Peyer's patch (tissue), 4 donors: ENCODE results near the gene SNHG17. TPM values are rescaled to one million over a fixed set of nuclear protein-coding genes. Genes with fewer than 3 reads are reported as not detected.
"Not testable (repeated sequence)": the region's sequence is repeated elsewhere in the genome, so short reads cannot be mapped to it uniquely, and the experiment has no call there.

Experiments used
- DNase-seq, 3 donors: peaks; one replicate each; pipeline ENCODE4 v3.0.0-alpha.2; 2017 to 2019
- H3K27ac ChIP-seq, 4 donors: fragments of 200-600 bp; sonication (generic); one replicate each; pipeline ENCODE4 v1.5.1; 2016 to 2019
- H3K27me3 ChIP-seq, 2 donors: fragments of 200-600 bp; sonication (generic); one replicate each; pipeline ENCODE4 v1.5.1; 2019
- H3K36me3 ChIP-seq, 3 donors: fragments of 200-600 bp; sonication (generic); one replicate each; pipeline ENCODE4 v1.5.1; 2016 to 2019
- H3K4me1 ChIP-seq, 4 donors: fragments of 200-600 bp; sonication (generic); one replicate each; pipeline ENCODE4 v1.5.1; 2016 to 2019
- H3K4me3 ChIP-seq, 4 donors: fragments of 200-600 bp; sonication (generic); 1 replicate in 3 of 4; 2 replicates in 1 of 4; pipeline ENCODE4 v1.5.1; 2016 to 2019; ENCODE audit warnings: mild to moderate bottlenecking in 1 of 4
- H3K9me3 ChIP-seq, 4 donors: fragments of 200-600 bp; sonication (generic); one replicate each; pipeline ENCODE4 v1.5.1; 2016 to 2019; ENCODE audit warnings: mild to moderate bottlenecking in 1 of 4
- POLR2A ChIP-seq, 2 donors: fragments of 450-650 bp; IDR thresholded peaks; one replicate each; pipeline ENCODE4 v1.5.1; 2017; ENCODE audit warnings: antibody characterized with exemption in 2 of 2, mild to moderate bottlenecking in 2 of 2, moderate library complexity in 2 of 2
- total RNA-seq, 4 donors: library from RNA; depleted of rRNA; stranded (reverse); fragments of >200 nt; gene quantifications; one replicate each; pipeline ENCODE4 v1.1.0, GENCODE V29; 2016
- TF ChIP-seq, protein P1 (sequence below), 6 experiments: fragments of 450-650 bp in 4 of 6; fragments of 200-600 bp in 2 of 6; sonication (generic) in 1 of 6; IDR thresholded peaks; one replicate each; pipeline ENCODE4 v1.5.1; 2017 to 2019; ENCODE audit warnings: antibody characterized with exemption in 6 of 6, mild to moderate bottlenecking in 3 of 6, moderate library complexity in 1 of 6

SNHG17 gene
- total RNA-seq, 4 donors from 2014 or later: 19.3 to 54.5 (median 48.3) TPM

DNA sequence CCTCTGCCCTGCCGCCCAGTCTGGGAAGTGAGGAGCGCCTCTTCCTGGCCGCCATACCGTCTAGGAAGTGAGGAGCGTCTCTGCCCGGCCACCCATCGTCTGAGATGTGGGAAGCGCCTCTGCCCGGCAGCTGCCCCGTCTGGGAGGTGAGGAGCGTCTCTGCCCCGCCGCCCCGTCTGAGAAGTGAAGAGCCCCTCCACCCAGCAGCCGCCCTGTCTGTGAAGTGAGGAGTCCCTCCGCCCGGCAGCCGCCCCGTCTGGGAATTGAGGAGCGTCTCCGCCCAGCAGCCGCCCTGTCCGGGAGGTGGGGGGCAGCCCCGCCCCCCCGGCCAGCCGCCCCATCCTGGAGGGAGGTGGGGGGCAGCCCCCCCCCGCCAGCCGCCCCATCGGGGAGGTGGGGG is 27.8 kb downstream of the SNHG17 start:
- H3K36me3 ChIP-seq: peaks cover 0 to 12% (median 0%) of the 10 kb centered on the region in 3 donors
- no peaks in the 10 kb centered on the region for H3K27me3 ChIP-seq
- H3K9me3 ChIP-seq: no peaks in the 10 kb centered on the region
- DNase-seq: peak in 1 of 3 donors; percentile 25
- H3K4me1 ChIP-seq: no peaks in the 10 kb centered on the region
- no peak overlapping the region for H3K4me3 ChIP-seq
- no peak overlapping the region for H3K27ac ChIP-seq
- TF ChIP-seq POLR2A (IDR thresholded peaks at IDR 0.05): no peak
- TF ChIP-seq, protein P1, sequence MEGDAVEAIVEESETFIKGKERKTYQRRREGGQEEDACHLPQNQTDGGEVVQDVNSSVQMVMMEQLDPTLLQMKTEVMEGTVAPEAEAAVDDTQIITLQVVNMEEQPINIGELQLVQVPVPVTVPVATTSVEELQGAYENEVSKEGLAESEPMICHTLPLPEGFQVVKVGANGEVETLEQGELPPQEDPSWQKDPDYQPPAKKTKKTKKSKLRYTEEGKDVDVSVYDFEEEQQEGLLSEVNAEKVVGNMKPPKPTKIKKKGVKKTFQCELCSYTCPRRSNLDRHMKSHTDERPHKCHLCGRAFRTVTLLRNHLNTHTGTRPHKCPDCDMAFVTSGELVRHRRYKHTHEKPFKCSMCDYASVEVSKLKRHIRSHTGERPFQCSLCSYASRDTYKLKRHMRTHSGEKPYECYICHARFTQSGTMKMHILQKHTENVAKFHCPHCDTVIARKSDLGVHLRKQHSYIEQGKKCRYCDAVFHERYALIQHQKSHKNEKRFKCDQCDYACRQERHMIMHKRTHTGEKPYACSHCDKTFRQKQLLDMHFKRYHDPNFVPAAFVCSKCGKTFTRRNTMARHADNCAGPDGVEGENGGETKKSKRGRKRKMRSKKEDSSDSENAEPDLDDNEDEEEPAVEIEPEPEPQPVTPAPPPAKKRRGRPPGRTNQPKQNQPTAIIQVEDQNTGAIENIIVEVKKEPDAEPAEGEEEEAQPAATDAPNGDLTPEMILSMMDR (IDR thresholded peaks at IDR 0.05): no peak

DNA sequence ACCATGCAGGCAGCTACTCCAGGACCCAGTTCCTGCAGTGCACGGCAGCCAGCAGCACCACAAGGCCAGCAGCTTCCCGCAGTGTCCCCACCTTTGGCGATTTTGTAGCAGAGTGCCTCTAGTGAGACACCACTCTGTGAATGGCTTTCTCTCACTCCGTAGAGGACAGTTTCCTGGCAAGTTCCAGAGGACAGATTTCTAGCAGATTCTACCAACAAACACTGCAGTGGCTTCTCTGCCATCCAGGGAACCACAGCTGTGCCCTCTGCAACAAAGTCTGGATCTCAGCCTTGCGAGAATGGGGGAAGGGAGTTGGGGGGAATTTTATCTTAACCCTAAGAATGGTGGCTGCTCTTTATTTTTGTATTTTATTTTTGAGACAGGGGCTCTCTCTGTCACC is 28.7 kb downstream of the SNHG17 start:
- Histone ChIP-seq H3K36me3 (peaks cover 0 to 4% (median 0%) of the 10 kb centered on the region in 3 donors), H3K4me1 (no peaks in the 10 kb centered on the region), H3K27ac (no peak overlapping the region), H3K4me3 (no peak overlapping the region), H3K9me3 (no peaks in the 10 kb centered on the region), H3K27me3 (no peaks in the 10 kb centered on the region)
- peak in 1 of 3 donors; percentile 36 for DNase-seq
- no peak for TF ChIP-seq POLR2A (IDR thresholded peaks at IDR 0.05)
- TF ChIP-seq, protein P1 (IDR thresholded peaks at IDR 0.05): no peak

- Histone ChIP-seq H3K27me3 (no peaks in the 10 kb centered on the region), H3K9me3 (no peaks in the 10 kb centered on the region), H3K36me3 (no peaks in the 10 kb centered on the region), H3K27ac (no peak overlapping the region), H3K4me1 (no peaks in the 10 kb centered on the region), H3K4me3 (no peak overlapping the region)
- peak in 1 of 3 donors; percentile 1 for DNase-seq
- TF ChIP-seq, protein P1 (IDR thresholded peaks at IDR 0.05): no peak
- TF ChIP-seq POLR2A (IDR thresholded peaks at IDR 0.05): no peak
These were observed 30.0 kb downstream of the SNHG17 start for GRCh38 chr20:38405132-38405531.

- Histone ChIP-seq H3K27ac (no peak overlapping the region), H3K27me3 (no peaks in the 10 kb centered on the region), H3K9me3 (no peaks in the 10 kb centered on the region), H3K4me1 (no peaks in the 10 kb centered on the region), H3K36me3 (no peaks in the 10 kb centered on the region), H3K4me3 (no peak overlapping the region)
- no peak for TF ChIP-seq POLR2A (IDR thresholded peaks at IDR 0.05)
- TF ChIP-seq, protein P1 (IDR thresholded peaks at IDR 0.05): no peak
- DNase-seq: no peak
These were observed 31.1 kb downstream of the SNHG17 start for GRCh38 chr20:38404016-38404415.

DNA sequence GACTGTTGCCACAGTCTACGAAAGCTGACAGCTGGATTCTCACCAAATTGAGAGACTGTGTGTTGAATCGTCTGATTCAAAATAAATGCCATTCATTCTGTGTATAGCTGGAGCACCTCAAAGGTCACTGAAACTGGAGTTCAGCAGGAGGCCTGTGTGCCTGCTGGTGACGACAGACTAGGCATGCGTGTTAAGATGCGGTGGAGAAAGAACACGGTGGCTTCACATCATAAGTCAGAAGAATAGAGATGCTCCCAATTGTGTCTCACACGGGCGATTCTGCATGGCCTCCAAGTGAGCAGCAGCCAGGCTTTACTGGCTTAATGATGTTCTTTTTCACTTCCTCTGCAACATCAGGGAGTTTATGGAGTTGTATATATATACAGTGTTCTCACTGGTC is 32.3 kb downstream of the SNHG17 start:
- no peak overlapping the region for H3K4me3 ChIP-seq
- H3K9me3 ChIP-seq: no peaks in the 10 kb centered on the region
- peak in 1 of 3 donors; percentile 25 for DNase-seq
- no peaks in the 10 kb centered on the region for H3K4me1 ChIP-seq
- TF ChIP-seq, protein P1 (IDR thresholded peaks at IDR 0.05): no peak
- TF ChIP-seq POLR2A (IDR thresholded peaks at IDR 0.05): no peak
- H3K27me3 ChIP-seq: no peaks in the 10 kb centered on the region
- no peaks in the 10 kb centered on the region for H3K36me3 ChIP-seq
- H3K27ac ChIP-seq: no peak overlapping the region

DNA sequence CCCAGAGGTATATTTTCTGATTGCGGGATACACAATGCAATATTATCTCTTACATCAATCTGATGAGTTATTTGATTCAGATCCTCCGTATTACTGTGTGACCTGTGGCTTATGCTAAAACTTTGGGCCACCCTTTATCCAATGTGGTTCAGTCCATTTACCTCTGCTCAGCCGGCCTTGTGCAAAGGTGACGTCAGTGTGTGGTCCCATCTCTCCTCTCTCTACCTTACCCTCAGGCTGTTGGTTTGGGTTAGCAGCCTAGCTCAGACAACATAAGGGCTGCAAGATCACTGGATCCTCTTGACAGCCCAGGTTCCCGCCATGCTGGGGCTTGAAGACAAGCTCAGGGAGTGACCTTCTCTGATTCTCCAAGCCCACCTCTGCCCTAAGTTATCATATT is 33.0 kb downstream of the SNHG17 start:
- H3K36me3 ChIP-seq: no peaks in the 10 kb centered on the region
- H3K9me3 ChIP-seq: no peaks in the 10 kb centered on the region
- H3K4me3 ChIP-seq: no peak overlapping the region
- H3K4me1 ChIP-seq: no peaks in the 10 kb centered on the region
- no peak overlapping the region for H3K27ac ChIP-seq
- TF ChIP-seq POLR2A (IDR thresholded peaks at IDR 0.05): no peak
- TF ChIP-seq, protein P1 (IDR thresholded peaks at IDR 0.05): no peak
- DNase-seq: peak in 1 of 3 donors; percentile 2
- no peaks in the 10 kb centered on the region for H3K27me3 ChIP-seq

DNA sequence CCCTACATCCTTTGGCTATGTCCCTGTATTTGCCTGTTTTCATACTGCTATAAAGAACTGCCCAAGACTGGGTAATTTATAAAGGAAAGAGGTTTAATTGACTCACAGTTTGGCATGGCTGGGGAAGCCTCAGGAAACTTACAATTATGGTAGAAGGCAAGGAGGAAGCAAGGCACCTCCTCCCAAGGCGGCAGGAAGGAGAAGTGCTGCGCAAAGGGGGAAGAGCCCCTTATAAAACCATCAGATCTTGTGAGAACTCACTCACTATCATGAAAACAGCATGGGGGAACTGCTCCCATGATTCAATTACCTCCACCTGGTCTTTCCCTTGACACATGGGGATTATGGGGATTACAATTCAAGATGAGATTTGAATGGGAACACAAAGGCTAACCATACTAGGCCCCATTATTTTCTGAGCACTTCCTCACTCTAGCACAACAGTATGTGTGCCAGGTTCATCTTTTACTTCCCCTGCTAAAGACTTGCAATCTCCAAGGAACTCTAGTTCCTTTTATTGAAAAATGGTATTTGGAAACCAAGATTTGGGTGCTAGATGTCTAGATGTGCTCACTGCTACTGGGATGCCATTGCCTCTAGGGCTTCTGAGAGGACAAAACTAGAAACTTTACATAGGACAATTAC is 39.3 kb downstream of the SNHG17 start:
- not testable (repeated sequence) for H3K4me1 ChIP-seq, H3K9me3 ChIP-seq, H3K27ac ChIP-seq, DNase-seq, H3K36me3 ChIP-seq, H3K27me3 ChIP-seq, H3K4me3 ChIP-seq
